K562 (cell line): Measurements from ENCODE around the gene TGFBR2. TPM values are rescaled to one million over a fixed set of nuclear protein-coding genes. Genes with fewer than 3 reads are reported as not detected.

Source experiments
- ATAC-seq: fragments of 200-7000 bp; cut with Tn5 transposase; 3 replicates; pipeline ENCODE4 v1.9.1; 2020; ENCODE audit warnings: moderate library complexity
- BruUV-seq: library from RNA; stranded (reverse); fragments of 400-500 nt; replicated peaks from 2 replicates; lab custom pipeline; 2021; lab: Mats Ljungman, UMichigan
- CTCF ChIA-PET: fragments of 300-600 bp; formaldehyde crosslinking; extraction: SDS; loops from one replicate; lab custom pipeline; 2021; ENCODE audit warnings: low intra/inter-chr PET ratio; lab: Yijun Ruan, JAX
- POLR2A ChIA-PET: fragments of 300-600, 350-650 bp; sonication (Branson Sonifier 250); formaldehyde crosslinking; extraction: SDS; loops from one replicate; lab custom pipeline; 2021; ENCODE audit warnings: antibody characterized with exemption, inconsistent platforms; lab: Yijun Ruan, JAX
- DNase-seq, 4 experiments: peaks; one replicate each; pipeline versions ENCODE4 v3.0.0 to v3.0.0-alpha.2; 2011 to 2018; ENCODE audit warnings: low spot score in 3 of 4, mixed read lengths in 3 of 4; ENCODE audit errors: extremely low read depth in 1 of 4
- FAIRE-seq: peaks from 2 replicates; lab custom pipeline; 2011; peaks lifted over from hg19 to GRCh38; lab: Jason Lieb, UNC
- H2AFZ ChIP-seq: 2 replicates; pipeline ENCODE4 v1.6.0; 2011; ENCODE audit warnings: low read depth, low read length, control low read depth, inconsistent platforms
- H3K27ac ChIP-seq: fragments of 200-600 bp; 3 replicates; pipeline ENCODE4 v1.8.0; 2011; ENCODE audit warnings: low read depth, mild to moderate bottlenecking, control low read depth, inconsistent platforms, low read length, moderate library complexity, mixed read lengths; ENCODE audit errors: extremely low read depth
- H3K27me3 ChIP-seq, 2 experiments: fragments of 300-600 bp in 1 of 2; 2 replicates in 1 of 2; 3 replicates in 1 of 2; pipeline versions ENCODE4 v1.6.0 to v1.8.0; 2011; ENCODE audit warnings: inconsistent platforms in 2 of 2, low read length in 2 of 2, mild to moderate bottlenecking in 1 of 2, mixed read lengths in 1 of 2, moderate library complexity in 1 of 2; ENCODE audit not compliant: control insufficient read depth in 2 of 2, insufficient read depth in 2 of 2
- H3K36me3 ChIP-seq: fragments of 300-600 bp; 3 replicates; pipeline ENCODE4 v1.8.0; 2011; ENCODE audit warnings: mild to moderate bottlenecking, low read length, inconsistent platforms; ENCODE audit not compliant: control insufficient read depth, insufficient read depth
- H3K4me1 ChIP-seq, 2 experiments: fragments of 200-600 bp in 1 of 2; replicated peaks in 1 of 2; 2 replicates in 1 of 2; 3 replicates in 1 of 2; pipeline versions ENCODE4 v1.5.1 to v1.8.0; 2011; ENCODE audit warnings: inconsistent platforms in 2 of 2, low read length in 2 of 2, mild to moderate bottlenecking in 1 of 2, mixed read lengths in 1 of 2, moderate library complexity in 1 of 2; ENCODE audit not compliant: control insufficient read depth in 2 of 2, insufficient read depth in 2 of 2
- H3K4me2 ChIP-seq: 2 replicates; pipeline ENCODE4 v1.6.1; 2011; ENCODE audit warnings: low read length, control low read depth, inconsistent platforms, mixed read lengths; ENCODE audit not compliant: insufficient read depth
- H3K4me3 ChIP-seq: fragments of 200-600 bp; sonication (generic), shearing (Covaris generic); 2 replicates; pipeline ENCODE4 v1.5.1; 2016; ENCODE audit warnings: control low read depth, inconsistent platforms
- H3K79me2 ChIP-seq: fragments of 200-600 bp; 3 replicates; pipeline ENCODE4 v1.8.0; 2011; ENCODE audit warnings: low read length, inconsistent platforms; ENCODE audit not compliant: control insufficient read depth, insufficient read depth
- H3K9ac ChIP-seq, 2 experiments: 2 replicates each; pipeline versions ENCODE4 v1.6.0 to v1.6.1; 2011; ENCODE audit warnings: low read depth in 2 of 2, low read length in 2 of 2, control low read depth in 1 of 2, inconsistent platforms in 1 of 2, mild to moderate bottlenecking in 1 of 2, mixed read lengths in 1 of 2; ENCODE audit not compliant: insufficient read depth in 1 of 2
- H3K9me1 ChIP-seq: one replicate; pipeline ENCODE4 v1.6.0; 2011; ENCODE audit warnings: inconsistent platforms, mild to moderate bottlenecking, low read length, moderate library complexity; ENCODE audit not compliant: control insufficient read depth, insufficient read depth
- H3K9me3 ChIP-seq: replicated peaks from 2 replicates; pipeline ENCODE4 v1.5.1; 2011; ENCODE audit warnings: low read depth, low read length, inconsistent platforms; ENCODE audit not compliant: control insufficient read depth, insufficient read depth
- H4K20me1 ChIP-seq: replicated peaks from 2 replicates; pipeline ENCODE4 v1.6.1; 2011; ENCODE audit warnings: low read length, inconsistent platforms, mixed read lengths; ENCODE audit not compliant: control insufficient read depth, insufficient read depth
- CTBP1 ChIP-seq: fragments of 450-650 bp; IDR thresholded peaks from 2 replicates; pipeline ENCODE4 v1.6.1; 2016; ENCODE audit warnings: borderline replicate concordance
- ZNF239 ChIP-seq: fragments of 250-450 bp; sonication (Bioruptor Pico); IDR thresholded peaks from 2 replicates; pipeline ENCODE4 v1.4.0; 2020; ENCODE audit warnings: mild to moderate bottlenecking
- in situ Hi-C: fragments of 300-500 bp; cut with MboI; formaldehyde crosslinking; loops from 4 replicates; pipeline ENCODE4 v1.15.0; 2018; ENCODE audit warnings: inconsistent platforms, mixed read lengths
- intact Hi-C: fragments of 100-400 bp; cut with micrococcal nuclease; formaldehyde crosslinking; loops from 2 replicates; pipeline ENCODE4 v1.14.2; 2022
- polyA plus RNA-seq, 8 experiments: library from polyadenylated mRNA; depleted of rRNA in 4 of 8; stranded (reverse) in 5 of 8; unstranded in 3 of 8; fragments of >200 nt; fragmentation: Nextera tagmentation in 2 of 8; fragmentation: Illumina TruSeq in 1 of 8; extraction: Ambion mirVana in 2 of 8; extraction: Trizol in 1 of 8; gene quantifications; 2 replicates each; pipeline versions ENCODE4 v1.2.1 to v1.2.3, GENCODE V29; 2011 to 2014; ENCODE audit warnings: inconsistent platforms in 1 of 8, missing spikeins in 1 of 8
- total RNA-seq, 7 experiments: library from RNA; depleted of rRNA in 6 of 7; stranded (reverse); fragments of >200 nt in 6 of 7; fragmentation: Illumina TruSeq in 2 of 7; extraction: Trizol in 2 of 7; gene quantifications; 2 replicates each; pipeline versions ENCODE4 v1.2.1 to v1.2.3, GENCODE V29; 2011 to 2021; ENCODE audit warnings: low replicate concordance in 1 of 7
- TF ChIP-seq, protein P1 (sequence below): fragments of 450-650 bp; IDR thresholded peaks from 2 replicates; pipeline ENCODE4 v1.6.1; 2017; ENCODE audit warnings: antibody characterized with exemption, mild to moderate bottlenecking
- TF ChIP-seq, protein P2 (sequence below): fragments of 250-450 bp; sonication (Bioruptor Pico); IDR thresholded peaks from 2 replicates; pipeline ENCODE4 v1.8.0; 2021; ENCODE audit warnings: moderate library complexity, mild to moderate bottlenecking, inconsistent platforms

TGFBR2 gene
- total and polyA plus RNA-seq, 9 of the 15 experiments (the other 6 are each of a cell fraction or from before 2014, with no cell fraction given): 0.11 to 0.84 (median 0.24) TPM

DNA sequence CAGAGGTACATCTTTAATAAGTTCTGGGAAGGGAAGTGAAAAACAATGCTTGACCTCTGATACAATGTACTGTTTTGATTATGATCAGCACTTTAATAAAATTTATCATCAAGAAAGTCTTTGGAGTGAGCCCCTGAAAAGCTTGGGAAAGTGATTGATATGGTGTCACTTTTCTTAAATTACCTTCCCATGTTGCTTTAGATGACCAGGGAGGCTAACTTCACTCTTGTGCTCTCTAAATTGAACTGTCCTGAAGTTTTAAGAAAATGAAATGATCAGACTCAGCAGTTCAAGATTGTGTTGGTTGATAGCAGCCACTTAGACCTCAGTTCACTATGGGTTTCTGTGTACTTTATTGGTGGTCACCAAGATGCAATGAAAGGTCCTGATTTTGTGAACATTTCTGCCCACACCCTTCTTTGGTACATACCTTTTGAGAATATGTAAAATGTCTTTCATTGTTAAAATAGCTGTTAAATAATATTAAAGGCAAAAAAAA, 15.7 kb downstream of the TGFBR2 start:
- TF ChIP-seq, protein P1, sequence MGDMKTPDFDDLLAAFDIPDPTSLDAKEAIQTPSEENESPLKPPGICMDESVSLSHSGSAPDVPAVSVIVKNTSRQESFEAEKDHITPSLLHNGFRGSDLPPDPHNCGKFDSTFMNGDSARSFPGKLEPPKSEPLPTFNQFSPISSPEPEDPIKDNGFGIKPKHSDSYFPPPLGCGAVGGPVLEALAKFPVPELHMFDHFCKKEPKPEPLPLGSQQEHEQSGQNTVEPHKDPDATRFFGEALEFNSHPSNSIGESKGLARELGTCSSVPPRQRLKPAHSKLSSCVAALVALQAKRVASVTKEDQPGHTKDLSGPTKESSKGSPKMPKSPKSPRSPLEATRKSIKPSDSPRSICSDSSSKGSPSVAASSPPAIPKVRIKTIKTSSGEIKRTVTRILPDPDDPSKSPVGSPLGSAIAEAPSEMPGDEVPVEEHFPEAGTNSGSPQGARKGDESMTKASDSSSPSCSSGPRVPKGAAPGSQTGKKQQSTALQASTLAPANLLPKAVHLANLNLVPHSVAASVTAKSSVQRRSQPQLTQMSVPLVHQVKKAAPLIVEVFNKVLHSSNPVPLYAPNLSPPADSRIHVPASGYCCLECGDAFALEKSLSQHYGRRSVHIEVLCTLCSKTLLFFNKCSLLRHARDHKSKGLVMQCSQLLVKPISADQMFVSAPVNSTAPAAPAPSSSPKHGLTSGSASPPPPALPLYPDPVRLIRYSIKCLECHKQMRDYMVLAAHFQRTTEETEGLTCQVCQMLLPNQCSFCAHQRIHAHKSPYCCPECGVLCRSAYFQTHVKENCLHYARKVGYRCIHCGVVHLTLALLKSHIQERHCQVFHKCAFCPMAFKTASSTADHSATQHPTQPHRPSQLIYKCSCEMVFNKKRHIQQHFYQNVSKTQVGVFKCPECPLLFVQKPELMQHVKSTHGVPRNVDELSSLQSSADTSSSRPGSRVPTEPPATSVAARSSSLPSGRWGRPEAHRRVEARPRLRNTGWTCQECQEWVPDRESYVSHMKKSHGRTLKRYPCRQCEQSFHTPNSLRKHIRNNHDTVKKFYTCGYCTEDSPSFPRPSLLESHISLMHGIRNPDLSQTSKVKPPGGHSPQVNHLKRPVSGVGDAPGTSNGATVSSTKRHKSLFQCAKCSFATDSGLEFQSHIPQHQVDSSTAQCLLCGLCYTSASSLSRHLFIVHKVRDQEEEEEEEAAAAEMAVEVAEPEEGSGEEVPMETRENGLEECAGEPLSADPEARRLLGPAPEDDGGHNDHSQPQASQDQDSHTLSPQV: no peak
- TF ChIP-seq CTBP1 (no peak), ZNF239 (no peak)
- TF ChIP-seq, protein P2, sequence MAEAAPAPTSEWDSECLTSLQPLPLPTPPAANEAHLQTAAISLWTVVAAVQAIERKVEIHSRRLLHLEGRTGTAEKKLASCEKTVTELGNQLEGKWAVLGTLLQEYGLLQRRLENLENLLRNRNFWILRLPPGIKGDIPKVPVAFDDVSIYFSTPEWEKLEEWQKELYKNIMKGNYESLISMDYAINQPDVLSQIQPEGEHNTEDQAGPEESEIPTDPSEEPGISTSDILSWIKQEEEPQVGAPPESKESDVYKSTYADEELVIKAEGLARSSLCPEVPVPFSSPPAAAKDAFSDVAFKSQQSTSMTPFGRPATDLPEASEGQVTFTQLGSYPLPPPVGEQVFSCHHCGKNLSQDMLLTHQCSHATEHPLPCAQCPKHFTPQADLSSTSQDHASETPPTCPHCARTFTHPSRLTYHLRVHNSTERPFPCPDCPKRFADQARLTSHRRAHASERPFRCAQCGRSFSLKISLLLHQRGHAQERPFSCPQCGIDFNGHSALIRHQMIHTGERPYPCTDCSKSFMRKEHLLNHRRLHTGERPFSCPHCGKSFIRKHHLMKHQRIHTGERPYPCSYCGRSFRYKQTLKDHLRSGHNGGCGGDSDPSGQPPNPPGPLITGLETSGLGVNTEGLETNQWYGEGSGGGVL (CRISPR knock-in tag): no peak
- FAIRE-seq: no peak
- H3K4me3 ChIP-seq: no peak overlapping the region
- no peak overlapping the region for H3K27ac ChIP-seq
- intact Hi-C loops: no loop called here
- H3K36me3 ChIP-seq: no peaks in the 10 kb centered on the region
- CTCF ChIA-PET: no interaction called here
- H4K20me1 ChIP-seq: no peaks in the 10 kb centered on the region
- no peaks in the 10 kb centered on the region for H3K79me2 ChIP-seq
- H2AFZ ChIP-seq: no peak overlapping the region
- H3K9ac ChIP-seq: no peak overlapping the region
- no peak overlapping the region for H3K4me2 ChIP-seq
- no peaks in the 10 kb centered on the region for H3K4me1 ChIP-seq
- H3K27me3 ChIP-seq: no peaks in the 10 kb centered on the region
- no peaks in the 10 kb centered on the region; the same call in 1 of the 2 replicates for H3K9me3 ChIP-seq
- H3K9me1 ChIP-seq: no peaks in the 10 kb centered on the region
- POLR2A ChIA-PET: no interaction called here
- in situ Hi-C loops: no loop called here
- no peak for DNase-seq
- no peak for ATAC-seq
- BruUV-seq: no TSS peak
